NT2/D1 (cell line): ENCODE results near the gene A2ML1.
A peak's percentile ranks its signal among the peaks of the same experiment; 100 is the strongest.

ENCODE experiments used
- DNase-seq: peaks from one replicate; pipeline ENCODE4 v3.0.0-alpha.2; 2011; ENCODE audit warnings: low read depth, low spot score
- H3K27me3 ChIP-seq: 2 replicates; pipeline ENCODE4 v1.6.0; 2011; ENCODE audit warnings: mild to moderate bottlenecking; ENCODE audit not compliant: insufficient read length, insufficient read depth
- H3K36me3 ChIP-seq: 2 replicates; pipeline ENCODE4 v1.6.1; 2011; ENCODE audit warnings: mild to moderate bottlenecking, low read length, mixed read lengths; ENCODE audit not compliant: insufficient read depth, insufficient read length
- H3K4me1 ChIP-seq: 2 replicates; pipeline ENCODE4 v1.5.1; 2011; ENCODE audit not compliant: insufficient read depth, insufficient read length
- H3K4me3 ChIP-seq: 2 replicates; pipeline ENCODE4 v1.5.1; 2011; ENCODE audit warnings: low read depth; ENCODE audit not compliant: insufficient read length
- H3K9ac ChIP-seq: 2 replicates; pipeline ENCODE4 v1.6.0; 2011; ENCODE audit warnings: low read depth; ENCODE audit not compliant: insufficient read length
- H3K9me3 ChIP-seq: 2 replicates; pipeline ENCODE4 v1.5.1; 2011; ENCODE audit warnings: mild to moderate bottlenecking, low read length; ENCODE audit not compliant: insufficient read depth
- SUZ12 ChIP-seq: IDR thresholded peaks from 2 replicates; pipeline ENCODE4 v1.6.1; 2011; ENCODE audit not compliant: insufficient read length, insufficient read depth; ENCODE audit errors: extremely low read depth
- YY1 ChIP-seq: IDR thresholded peaks from 2 replicates; pipeline ENCODE4 v1.6.1; 2011; ENCODE audit not compliant: insufficient read length, insufficient read depth
- ZNF274 ChIP-seq: IDR thresholded peaks from 2 replicates; pipeline ENCODE4 v1.6.1; 2011; ENCODE audit warnings: mild to moderate bottlenecking, low read depth, low read length

Gene A2ML1

GRCh38 chr12:8834230-8834629 is 11.8 kb downstream of the A2ML1 start:
- peak; percentile 64 for DNase-seq
- H3K36me3 ChIP-seq, result no peaks in the 10 kb centered on the region
- no peaks in the 10 kb centered on the region for H3K27me3 ChIP-seq
- peaks cover 8% of the 10 kb centered on the region for H3K4me1 ChIP-seq
- H3K9me3 ChIP-seq, result no peaks in the 10 kb centered on the region
- no peak overlapping the region for H3K4me3 ChIP-seq
- no peak overlapping the region for H3K9ac ChIP-seq
- TF ChIP-seq ZNF274 (no peak), SUZ12 (no peak), YY1 (no peak)

DNA sequence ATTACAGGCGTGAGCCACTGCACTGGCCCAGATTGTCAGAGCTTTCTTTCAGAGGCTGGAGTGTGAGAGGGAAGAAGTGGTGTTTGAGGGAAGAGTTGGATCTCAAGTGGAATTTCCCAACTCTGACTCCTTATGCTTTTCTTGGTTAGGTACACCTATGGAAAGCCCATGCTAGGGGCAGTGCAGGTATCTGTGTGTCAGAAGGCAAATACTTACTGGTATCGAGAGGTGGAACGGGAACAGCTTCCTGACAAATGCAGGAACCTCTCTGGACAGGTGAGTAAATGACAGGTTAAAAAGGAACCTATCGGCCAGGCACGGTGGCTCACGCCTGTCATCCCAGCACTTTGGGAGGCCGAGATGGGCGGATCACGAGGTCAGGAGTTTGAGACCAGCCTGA is 14.9 kb downstream of the A2ML1 start:
- no peak overlapping the region for H3K4me3 ChIP-seq
- no peaks in the 10 kb centered on the region for H3K36me3 ChIP-seq
- H3K9ac ChIP-seq, result no peak overlapping the region
- DNase-seq, result no peak
- H3K9me3 ChIP-seq, result no peaks in the 10 kb centered on the region
- H3K4me1 ChIP-seq, result peaks cover 5% of the 10 kb centered on the region
- TF ChIP-seq SUZ12 (no peak), YY1 (no peak), ZNF274 (no peak)
- H3K27me3 ChIP-seq, result no peaks in the 10 kb centered on the region

DNA sequence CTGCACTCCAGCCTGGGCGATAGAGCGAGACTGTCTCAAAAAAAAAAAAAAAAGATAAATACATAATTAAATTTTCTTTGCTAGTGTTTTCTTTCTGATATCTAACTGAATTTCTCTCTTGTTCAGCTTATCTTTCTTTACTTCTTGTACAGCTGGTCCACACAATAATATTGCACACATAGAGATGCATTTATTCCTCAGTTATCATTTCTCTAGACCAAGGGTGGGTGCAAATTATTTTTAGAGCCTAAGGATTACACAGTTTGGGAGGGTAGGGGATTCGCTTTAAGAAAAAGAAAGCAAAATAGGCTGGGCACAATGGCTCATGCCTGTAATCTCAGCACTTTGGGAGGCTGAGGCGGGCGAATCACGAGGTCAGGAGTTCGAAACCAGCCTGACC is 17.9 kb downstream of the A2ML1 start:
- no peaks in the 10 kb centered on the region for H3K9me3 ChIP-seq
- H3K9ac ChIP-seq, result no peak overlapping the region
- H3K36me3 ChIP-seq, result no peaks in the 10 kb centered on the region
- no peaks in the 10 kb centered on the region for H3K27me3 ChIP-seq
- no peak for TF ChIP-seq YY1
- no peak for TF ChIP-seq SUZ12
- TF ChIP-seq ZNF274, result no peak
- H3K4me1 ChIP-seq, result no peaks in the 10 kb centered on the region
- no peak for DNase-seq
- H3K4me3 ChIP-seq, result no peak overlapping the region

DNA sequence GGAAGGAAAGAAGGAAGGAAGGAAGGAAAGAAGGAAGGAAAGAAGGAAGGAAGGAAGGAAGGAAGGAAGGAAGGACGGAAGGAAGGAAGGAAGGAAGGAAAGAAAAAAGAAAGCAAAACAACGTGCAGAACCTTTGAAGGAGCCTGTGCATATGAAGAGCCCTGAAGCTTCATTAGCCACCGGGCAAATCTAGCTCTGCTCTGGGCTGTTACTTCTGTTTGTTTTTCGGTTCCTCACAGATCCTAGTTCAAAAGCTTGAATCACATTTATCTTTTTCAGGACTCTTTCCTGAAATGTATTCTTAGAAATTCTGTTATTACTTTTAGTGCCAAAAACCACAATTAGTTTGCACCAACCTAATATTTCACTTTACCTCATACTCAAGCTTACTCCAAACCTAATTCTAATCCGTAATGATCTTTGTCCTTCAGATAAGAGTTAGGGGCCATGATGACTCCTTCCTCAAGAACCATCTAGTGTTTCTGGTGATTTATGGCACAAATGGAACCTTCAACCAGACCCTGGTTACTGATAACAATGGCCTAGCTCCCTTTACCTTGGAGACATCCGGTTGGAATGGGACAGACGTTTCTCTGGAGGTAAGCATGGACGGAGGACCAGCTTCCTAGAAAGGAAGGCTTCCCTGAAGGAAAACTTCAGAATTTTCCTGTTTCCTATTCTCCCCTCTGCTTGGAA is 18.7 kb downstream of the A2ML1 start:
- no peaks in the 10 kb centered on the region for H3K27me3 ChIP-seq
- H3K9ac ChIP-seq, result no peak overlapping the region
- H3K9me3 ChIP-seq, result no peaks in the 10 kb centered on the region
- H3K36me3 ChIP-seq, result no peaks in the 10 kb centered on the region
- DNase-seq, result no peak
- no peaks in the 10 kb centered on the region for H3K4me1 ChIP-seq
- no peak overlapping the region for H3K4me3 ChIP-seq
- no peak for TF ChIP-seq SUZ12
- no peak for TF ChIP-seq ZNF274
- no peak for TF ChIP-seq YY1

DNA sequence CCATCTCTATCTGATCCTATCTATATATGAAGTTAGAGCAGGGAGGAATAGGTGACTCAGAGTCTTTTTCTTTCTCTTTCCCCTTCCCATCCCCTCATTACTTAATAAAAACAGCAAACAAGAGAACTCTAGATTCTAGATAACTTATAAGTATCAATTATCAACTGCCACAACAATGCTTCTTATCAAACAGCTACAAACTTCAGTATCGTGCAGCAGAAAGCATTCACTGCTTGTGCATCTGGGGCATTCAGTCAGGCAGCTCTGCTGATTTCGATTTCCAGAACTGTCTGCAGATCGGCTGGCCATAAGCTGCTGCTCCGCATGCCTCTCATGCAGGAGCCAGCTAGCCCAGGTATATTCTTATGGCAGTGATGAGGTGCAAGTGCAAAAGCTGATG is 19.4 kb downstream of the A2ML1 start:
- TF ChIP-seq ZNF274, result no peak
- no peak for TF ChIP-seq SUZ12
- no peak for TF ChIP-seq YY1
- Histone ChIP-seq H3K27me3 (no peaks in the 10 kb centered on the region), H3K36me3 (no peaks in the 10 kb centered on the region), H3K4me1 (no peaks in the 10 kb centered on the region), H3K9ac (no peak overlapping the region), H3K9me3 (no peaks in the 10 kb centered on the region), H3K4me3 (no peak overlapping the region)
- DNase-seq, result no peak

DNA sequence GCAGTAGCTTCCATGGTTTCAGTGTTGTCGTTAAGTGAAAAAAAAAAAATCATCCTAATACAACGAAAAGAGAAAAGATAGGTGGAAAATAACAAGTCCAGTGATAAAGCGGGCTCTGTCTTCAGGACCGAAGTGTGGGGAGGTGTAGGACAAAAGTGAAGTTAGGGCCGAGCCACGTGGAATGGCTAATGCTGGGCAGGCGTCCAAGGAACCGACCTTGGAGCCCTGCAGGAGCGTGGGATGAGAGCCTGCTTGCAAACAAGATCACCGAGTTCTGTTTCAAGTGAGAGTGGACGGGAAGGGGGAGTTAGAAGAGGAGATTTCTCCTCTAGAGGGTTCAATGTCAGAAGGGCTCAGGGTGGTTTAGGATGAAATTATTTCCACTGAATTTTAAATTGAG is 22.2 kb downstream of the A2ML1 start:
- H3K27me3 ChIP-seq, result no peaks in the 10 kb centered on the region
- no peak overlapping the region for H3K4me3 ChIP-seq
- H3K4me1 ChIP-seq, result no peaks in the 10 kb centered on the region
- no peaks in the 10 kb centered on the region for H3K9me3 ChIP-seq
- no peak for TF ChIP-seq ZNF274
- no peak for TF ChIP-seq YY1
- TF ChIP-seq SUZ12, result no peak
- H3K36me3 ChIP-seq, result no peaks in the 10 kb centered on the region
- no peak for DNase-seq
- no peak overlapping the region for H3K9ac ChIP-seq

DNA sequence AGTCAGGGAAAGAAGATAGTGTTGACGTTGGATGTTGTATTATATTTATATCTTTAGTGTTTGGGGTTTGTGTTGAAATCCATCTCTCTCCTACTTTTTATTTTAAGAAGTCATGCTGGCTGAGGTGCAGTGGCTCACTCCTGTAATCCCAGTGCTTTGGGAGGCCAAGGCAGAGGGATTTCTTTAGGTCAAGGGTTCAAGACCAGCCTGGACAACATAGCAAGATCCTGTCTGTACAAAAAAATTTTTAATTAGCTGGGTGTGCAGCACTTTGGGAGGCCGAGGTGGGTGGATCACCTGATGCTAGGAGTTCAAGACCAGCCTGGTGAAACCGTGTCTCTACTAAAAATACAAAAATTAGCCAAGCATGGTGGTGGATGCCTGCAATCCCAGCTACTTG is 23.9 kb downstream of the A2ML1 start:
- H3K9ac ChIP-seq, result no peak overlapping the region
- H3K27me3 ChIP-seq, result no peaks in the 10 kb centered on the region
- H3K4me1 ChIP-seq, result no peaks in the 10 kb centered on the region
- H3K36me3 ChIP-seq, result no peaks in the 10 kb centered on the region
- H3K9me3 ChIP-seq, result no peaks in the 10 kb centered on the region
- H3K4me3 ChIP-seq, result no peak overlapping the region
- DNase-seq, result no peak
- TF ChIP-seq SUZ12, result no peak
- no peak for TF ChIP-seq YY1
- TF ChIP-seq ZNF274, result no peak
